ENCODE data around the gene CDC42.

CDC42 gene

DNA sequence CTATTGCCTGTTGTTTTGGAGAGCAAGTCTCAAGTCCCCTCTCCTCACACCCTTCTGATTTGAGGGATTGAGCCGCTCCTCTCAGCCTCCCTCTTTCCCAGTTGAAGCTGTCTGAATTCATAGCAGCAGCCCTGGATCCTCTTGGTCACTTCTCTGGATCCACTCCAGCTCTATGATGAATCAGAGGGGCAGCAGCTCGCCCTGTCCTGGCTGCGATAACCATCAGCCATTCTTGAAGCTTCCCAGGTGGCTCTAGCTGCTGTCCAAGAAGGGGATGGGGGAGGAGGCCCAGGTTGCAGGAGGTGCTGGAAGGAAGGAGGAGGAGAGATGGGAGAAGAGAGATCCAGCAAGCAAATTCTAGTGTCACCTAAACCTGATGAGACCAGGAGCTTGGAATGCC, 59.1 kb downstream of the CDC42 start:
- no peak for DNase-seq

- no peak for DNase-seq
Measured at GRCh38 chr1:22112554-22112953, 60.0 kb downstream of the CDC42 start.

- no peak for DNase-seq
Measured at GRCh38 chr1:22114083-22115012, 61.8 kb downstream of the CDC42 start.

- no peak for DNase-seq
Measured at GRCh38 chr1:22115286-22115685, 62.8 kb downstream of the CDC42 start.

DNA sequence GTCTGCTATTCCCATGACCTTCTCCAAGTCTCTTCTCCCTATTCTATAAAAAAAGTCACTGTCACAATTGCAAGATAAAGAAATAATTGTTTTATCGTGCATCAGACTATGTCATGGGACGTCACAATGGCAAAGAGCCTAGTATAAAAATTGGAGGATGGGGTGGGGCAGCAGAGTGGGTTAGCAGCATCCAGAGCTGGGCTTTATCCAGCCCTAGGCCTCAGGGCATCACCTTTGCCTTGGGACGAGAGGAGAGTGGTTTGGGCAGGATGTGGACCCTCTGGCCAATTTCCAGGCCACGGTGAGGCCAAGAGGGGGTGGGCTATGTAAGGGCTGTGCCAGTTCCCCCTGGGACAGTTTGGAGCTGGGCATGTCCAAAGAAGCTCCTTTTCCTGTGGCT, 64.7 kb downstream of the CDC42 start:
- DNase-seq: no peak

DNA sequence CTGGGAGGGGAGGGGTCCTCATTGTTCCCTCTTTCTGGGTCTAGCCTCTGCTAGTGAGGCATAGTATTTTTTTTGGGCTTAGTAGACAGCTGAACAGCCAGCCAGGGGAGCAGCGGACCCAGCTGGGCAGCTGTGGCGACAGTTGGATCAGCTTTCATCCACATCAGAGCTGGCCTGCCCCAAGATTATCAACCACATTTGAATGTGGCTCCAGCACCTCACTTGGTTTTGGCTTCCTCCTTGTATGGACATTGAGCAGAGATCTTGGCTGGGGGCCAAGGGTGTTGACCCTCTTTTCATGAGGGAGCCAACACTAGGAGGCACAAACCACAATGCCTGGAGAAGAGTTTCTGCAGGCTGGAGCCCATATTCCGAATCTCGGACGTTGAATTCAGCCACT, 65.3 kb downstream of the CDC42 start:
- no peak for DNase-seq

GRCh38 chr1:22118291-22118992, 65.9 kb downstream of the CDC42 start:
- DNase-seq: no peak

DNA sequence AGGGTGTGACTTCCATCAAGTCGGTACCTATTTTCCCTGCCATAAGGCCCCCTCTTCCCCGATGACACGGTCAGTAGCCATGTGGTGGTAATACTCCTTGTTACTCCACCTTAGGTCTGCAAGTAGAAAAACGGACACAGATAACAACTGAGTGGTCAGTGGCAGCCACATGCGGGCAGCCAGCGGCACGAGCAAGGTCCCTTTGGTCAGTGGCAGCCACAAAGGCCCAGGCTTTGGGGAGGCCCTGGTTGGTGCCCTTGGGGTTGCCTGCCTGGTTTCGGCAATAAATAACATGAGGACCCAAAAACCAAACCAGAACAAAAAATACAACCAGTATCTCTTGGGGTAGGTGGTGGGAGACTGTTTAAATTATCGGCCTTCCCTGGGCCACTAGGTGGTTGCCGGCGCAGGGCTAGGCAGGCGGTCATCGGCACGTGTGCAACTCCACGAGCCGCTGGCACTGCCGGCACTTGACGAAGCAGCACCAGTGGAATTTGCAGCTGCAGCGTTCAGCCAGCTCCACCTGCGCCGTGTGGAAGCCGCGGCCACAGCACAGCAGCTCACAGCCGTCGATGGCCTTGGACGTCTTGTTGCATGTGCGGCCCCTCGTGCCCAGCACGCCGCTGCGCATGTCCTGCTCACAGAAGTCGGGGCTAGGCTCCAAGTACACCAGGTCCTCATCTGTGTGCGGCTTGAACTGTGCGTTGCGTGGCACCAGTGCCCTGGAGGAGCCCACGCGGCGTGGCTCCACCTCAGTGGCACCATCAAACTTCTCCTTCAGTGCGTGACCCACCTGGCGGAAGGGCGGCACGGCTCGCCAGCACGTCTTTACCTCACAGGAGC, 67.3 kb downstream of the CDC42 start:
- no peak for DNase-seq

DNA sequence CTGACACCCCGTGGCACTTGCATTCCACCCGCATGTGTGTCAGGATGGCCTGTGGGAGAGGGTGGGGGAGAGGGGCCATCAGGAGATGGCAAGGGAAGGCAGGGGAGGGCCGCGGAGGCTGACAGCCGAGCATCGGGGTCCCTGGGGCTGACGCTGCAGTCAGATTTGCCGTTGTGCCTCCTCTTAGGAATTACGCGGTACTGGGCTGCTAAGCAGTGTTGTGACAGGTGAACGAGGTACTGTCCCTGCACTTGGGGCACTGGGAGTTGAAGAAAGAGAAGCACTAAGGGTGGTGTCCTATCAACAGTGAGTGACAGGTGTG, 67.9 kb downstream of the CDC42 start:
- DNase-seq: no peak

DNA sequence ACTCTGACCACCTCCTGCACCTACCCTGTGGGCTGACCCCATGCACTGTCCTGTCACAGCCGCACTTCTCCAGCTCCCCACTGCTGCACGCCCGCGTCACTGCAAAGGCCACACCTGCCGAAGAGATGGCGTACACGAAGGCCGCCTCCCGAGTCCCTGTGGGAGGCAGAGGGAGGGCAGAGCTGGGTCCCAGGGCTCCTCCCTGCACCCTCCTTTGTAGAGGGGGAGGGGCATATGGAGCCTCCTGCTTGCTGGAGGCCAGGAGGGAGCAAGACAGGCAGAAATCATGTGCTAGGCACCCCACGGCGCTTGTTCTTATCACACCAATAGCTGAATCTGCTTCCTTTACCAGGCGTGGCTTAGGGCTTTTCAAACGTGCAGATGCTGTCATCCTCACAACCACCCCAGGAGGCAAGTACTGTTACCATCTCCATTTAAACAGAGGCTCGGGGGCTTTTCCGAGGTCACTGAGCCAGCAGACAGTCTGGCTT, 69.0 kb downstream of the CDC42 start:
- no peak for DNase-seq

DNA sequence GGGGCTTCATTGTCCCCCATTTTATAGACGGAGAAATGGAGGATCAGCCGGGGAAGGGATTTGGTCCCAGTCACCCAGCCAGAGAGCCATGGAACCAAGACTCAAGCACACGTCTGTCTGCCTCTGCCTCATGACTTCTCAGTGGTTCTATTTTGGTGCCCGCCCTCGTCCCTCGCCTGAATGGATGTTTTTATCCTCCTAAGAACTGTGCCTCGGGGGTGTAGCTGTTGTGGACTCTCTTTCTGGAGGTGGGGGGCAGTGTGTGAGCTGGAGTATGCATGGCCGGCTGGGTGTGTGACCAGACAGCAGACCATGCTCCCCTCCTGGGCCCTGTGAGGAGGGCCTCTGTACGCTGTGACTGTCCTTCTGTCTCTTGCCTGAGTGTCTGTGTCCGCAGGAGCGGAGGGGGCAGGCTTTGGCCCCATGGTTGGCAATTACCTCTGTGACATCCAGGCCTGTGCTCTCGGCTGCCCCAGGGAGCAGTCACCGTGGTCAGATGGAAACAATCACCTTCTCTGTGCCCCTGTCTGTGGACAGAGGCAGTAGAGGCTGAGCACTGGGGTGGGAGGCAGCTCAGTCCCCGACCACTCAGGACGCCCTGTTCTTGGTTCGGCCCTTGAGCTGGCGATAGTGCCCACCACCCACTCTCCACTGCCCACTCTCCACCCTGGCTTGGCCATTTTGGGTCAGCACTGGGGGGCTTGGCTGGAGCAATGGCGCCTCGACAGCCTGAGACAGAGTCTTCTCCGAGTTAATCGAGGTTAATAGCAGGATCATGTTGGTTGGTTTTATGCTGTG, 70.0 kb downstream of the CDC42 start:
- no peak for DNase-seq

DNA sequence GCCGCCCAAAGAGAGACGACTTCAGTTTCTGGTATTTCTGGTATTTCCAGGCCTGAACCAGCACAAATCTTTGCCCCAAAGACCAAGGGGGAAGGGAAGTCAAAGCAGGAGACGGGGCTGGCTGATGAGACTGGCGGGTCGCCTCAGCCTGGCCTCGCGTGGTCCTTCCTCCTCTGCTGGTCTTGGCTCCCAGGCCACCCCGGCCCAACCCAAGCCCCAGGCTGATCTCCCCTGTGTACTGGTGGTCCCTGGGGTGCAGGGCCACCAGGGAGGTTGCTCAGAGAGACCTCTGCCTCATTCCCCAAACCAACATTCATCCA, 70.5 kb downstream of the CDC42 start:
- no peak for DNase-seq

GRCh38 chr1:22123901-22124404, 71.4 kb downstream of the CDC42 start:
- DNase-seq: no peak

DNA sequence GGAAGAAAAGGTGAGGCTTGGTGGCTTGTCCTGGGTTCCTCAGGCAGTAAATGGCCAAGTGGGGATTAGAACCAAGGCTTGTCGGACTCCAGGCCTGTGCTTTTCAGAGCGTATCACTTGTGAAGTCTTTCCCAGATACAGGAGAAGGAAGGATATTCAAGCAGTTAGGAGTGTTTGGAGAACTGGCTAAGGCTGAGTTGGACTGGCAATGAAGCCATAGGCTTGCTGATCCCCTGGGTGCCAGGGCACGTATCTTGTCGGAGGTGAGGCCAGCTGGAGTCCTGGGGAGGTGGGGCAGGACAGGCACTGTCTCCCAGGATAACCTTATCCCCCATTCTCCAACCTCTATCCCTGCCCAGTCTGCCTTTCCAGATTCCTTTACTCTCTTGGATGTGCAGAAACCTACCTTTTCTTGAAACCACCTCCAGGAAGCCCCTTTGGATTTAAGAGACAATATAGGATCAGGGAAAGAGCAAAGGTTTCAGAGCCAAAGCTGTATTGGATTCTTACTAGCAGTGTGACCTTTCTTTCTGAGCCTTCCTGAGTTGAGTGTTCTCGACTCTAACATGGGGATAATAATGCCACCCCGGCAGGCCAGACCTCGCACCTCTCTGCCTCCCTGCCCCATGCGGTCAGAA, 72.2 kb downstream of the CDC42 start:
- DNase-seq: no peak

GRCh38 chr1:22126531-22126930, 74.0 kb downstream of the CDC42 start:
- DNase-seq: no peak

DNA sequence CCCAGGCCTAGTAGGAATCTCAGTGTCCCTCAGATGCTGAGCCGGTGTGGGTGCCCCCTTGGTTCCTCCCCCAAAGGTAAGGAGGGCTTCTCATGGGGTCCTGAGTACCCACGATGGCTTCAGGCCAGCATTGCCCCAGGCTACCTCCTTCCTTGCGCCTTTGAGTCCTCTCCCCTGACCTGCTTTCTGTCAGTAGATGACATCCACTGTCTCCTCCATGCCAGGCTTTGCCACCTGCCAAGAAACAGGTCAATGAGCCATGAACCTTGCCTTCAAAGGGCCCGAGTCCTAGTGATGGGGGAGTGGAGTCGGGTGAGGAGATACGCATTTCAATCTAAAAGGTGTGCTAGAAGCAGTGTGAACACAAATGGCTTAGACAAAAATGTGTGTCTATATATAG, 74.7 kb downstream of the CDC42 start:
- no peak for DNase-seq

- no peak for DNase-seq
Measured at GRCh38 chr1:22127731-22128130, 75.2 kb downstream of the CDC42 start.

- DNase-seq: no peak
Measured at GRCh38 chr1:22128392-22128791, 75.9 kb downstream of the CDC42 start.

DNA sequence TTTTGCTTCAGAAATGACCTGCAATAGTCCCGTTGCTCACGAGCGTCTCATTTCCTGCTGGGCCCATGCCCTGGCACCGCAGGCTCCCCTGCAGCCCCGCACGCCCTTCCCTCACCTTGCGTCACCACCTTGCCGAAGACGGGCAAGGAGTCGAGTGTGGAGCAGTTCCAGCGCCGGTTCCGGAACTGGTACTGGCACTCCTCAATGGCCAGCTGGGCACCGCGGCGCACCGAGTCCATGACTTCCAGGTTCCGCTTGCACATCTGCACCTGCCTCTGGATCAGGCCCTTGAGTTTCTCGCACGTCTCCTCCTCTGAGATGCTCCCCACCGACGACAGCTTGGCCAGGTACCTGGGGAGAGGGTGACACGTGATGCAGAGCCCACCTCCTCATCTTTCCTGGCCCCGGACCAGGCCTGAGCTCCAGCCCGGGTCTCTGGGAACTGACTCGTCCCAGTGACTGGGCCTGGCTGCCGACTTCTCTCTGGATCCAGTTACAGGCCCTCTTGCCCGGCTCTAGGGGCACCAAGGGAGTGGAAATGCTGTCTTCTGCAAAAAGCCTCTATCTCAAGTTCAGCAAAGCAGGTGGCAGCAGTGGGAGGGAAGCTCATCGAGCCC, 77.1 kb downstream of the CDC42 start:
- DNase-seq: no peak

DNA sequence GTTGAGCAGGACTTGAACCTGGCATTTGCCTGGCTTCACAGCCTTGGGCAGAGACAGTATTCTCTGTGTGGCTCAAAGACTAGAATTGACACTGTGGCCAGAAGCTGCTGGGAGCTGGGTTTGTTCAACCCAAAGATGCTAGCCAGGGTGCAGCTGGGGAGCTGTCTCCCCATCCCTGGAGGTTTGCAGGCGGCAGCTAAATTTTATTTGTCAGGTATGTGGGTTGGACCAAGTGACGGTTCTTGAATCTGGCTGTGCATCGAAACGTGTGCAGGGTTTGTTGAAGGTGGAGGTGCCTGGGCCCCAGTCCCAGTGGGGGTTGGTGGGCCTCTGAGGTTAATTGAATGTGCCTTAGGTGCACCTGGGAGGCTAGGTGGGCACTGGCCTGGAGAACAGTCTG, 78.6 kb downstream of the CDC42 start:
- no peak for DNase-seq

GRCh38 chr1:22131875-22132486, 79.5 kb downstream of the CDC42 start:
- no peak for DNase-seq

All from SIG-M5 (cell line).